ELR (cell line): Measurements from ENCODE around the gene USP13.
"Not testable (repeated sequence)": the region's sequence is repeated elsewhere in the genome, so short reads cannot be mapped to it uniquely, and the experiment has no call there.

Experiments used
- DNase-seq: peaks from one replicate; pipeline ENCODE4 v3.0.0-alpha.2; 2015; ENCODE audit warnings: low read depth

USP13 gene, protein sequence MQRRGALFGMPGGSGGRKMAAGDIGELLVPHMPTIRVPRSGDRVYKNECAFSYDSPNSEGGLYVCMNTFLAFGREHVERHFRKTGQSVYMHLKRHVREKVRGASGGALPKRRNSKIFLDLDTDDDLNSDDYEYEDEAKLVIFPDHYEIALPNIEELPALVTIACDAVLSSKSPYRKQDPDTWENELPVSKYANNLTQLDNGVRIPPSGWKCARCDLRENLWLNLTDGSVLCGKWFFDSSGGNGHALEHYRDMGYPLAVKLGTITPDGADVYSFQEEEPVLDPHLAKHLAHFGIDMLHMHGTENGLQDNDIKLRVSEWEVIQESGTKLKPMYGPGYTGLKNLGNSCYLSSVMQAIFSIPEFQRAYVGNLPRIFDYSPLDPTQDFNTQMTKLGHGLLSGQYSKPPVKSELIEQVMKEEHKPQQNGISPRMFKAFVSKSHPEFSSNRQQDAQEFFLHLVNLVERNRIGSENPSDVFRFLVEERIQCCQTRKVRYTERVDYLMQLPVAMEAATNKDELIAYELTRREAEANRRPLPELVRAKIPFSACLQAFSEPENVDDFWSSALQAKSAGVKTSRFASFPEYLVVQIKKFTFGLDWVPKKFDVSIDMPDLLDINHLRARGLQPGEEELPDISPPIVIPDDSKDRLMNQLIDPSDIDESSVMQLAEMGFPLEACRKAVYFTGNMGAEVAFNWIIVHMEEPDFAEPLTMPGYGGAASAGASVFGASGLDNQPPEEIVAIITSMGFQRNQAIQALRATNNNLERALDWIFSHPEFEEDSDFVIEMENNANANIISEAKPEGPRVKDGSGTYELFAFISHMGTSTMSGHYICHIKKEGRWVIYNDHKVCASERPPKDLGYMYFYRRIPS

DNA sequence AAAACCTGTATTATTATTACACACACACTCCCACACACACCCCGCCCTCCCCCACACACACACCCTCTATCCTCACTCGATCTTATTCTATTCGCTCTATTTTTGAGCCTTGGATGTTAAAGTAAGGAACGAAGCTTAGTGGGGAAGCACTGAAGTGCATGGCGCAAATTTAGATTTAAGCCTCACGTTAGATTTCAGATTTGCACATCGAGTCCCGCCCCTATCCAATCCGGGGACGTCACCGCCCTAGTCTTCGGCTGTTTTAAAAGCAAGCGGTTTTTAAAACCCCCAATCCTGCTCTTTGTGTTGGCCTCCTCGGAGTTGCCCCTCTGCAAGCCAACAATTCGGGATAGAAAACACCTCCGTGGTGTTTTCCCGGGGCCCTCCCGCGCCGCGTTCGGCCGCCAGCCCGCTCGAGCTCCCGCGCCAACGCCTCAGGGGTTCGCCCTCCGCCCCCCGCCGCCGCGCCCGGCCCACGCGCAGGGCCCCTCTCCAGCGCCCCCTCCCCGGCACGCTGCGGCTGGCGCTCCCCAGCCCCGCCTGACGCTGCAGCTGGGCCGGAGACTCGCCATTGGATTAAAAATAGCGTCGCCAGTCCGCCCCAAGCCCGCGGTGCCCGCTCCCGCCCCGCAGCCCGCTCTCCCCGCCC, at the start of gene USP13:
USP13 (plus strand) TSS at position 594 of the 649 bp plus-strand sequence. CDS start 186 bp downstream, outside the sequence.
- peak; percentile 87 for DNase-seq

- DNase-seq = no peak
These were observed 49.5 kb upstream of the USP13 start for GRCh38 chr3:179603321-179603720.

- DNase-seq = no peak
These were observed 49.0 kb upstream of the USP13 start for GRCh38 chr3:179603831-179604230.

GRCh38 chr3:179604321-179605078, 48.3 kb upstream of the USP13 start, which contains the start of the genes MRPL47 and NDUFB5:
TSS of gene MRPL47 (minus strand) at chr3:179604638. CDS start at chr3:179604624, 14 bp downstream.
TSS of gene NDUFB5 (plus strand) at chr3:179604794. CDS start at chr3:179604816, 22 bp downstream.
- peak; percentile 98 for DNase-seq

DNA sequence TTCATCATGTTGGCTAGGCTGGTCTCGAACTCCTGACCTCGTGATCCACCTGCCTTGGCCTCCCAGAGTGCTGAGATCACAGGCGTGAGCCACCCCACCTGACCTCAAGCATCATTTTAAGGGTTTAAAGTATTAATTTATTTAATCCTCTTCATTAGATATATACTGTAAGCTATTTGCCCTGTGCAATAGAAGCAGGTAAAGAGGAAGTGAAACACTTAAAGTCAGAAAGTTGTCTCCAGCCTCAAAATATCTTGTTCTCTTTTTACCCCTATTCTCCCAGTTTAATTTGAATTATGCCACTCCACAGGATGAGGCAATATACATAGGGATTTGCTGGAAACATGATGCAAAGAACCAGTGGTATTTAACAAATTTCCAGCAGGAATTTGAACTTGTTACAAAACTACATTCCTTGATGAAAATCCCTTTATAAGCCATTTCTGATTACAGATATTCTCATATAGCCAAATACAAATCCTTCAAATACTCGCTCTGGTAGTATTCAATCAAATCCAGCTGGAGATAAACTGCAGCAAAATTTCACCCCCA, 46.2 kb upstream of the USP13 start:
- DNase-seq = no peak

- no peak for DNase-seq
These were observed 43.7 kb upstream of the USP13 start for GRCh38 chr3:179608931-179609720.

GRCh38 chr3:179610066-179610465, 42.8 kb upstream of the USP13 start:
- DNase-seq = no peak

- peak; percentile 56 for DNase-seq
These were observed 39.0 kb upstream of the USP13 start for GRCh38 chr3:179613807-179614206.

GRCh38 chr3:179615458-179616173, 37.2 kb upstream of the USP13 start:
- no peak for DNase-seq

- DNase-seq = no peak
These were observed 30.8 kb upstream of the USP13 start for GRCh38 chr3:179622023-179622422.

DNA sequence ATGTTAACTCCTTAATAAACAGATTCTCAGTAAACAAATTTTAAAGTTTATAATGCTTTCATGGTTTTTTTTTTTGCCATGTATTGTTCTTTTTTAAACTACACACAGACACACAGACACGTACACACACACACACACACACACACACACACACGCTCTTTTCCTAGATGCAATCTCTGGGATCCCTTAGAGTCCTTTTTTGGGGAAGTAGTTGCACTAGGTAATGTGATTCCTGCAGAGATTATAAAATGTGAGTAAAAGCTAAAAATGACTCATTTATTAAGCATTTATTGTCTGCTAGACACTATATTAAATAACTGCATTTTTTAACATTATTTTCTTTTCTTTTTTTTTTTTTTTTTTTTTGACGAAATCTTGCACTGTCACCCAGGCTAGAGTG, 28.4 kb upstream of the USP13 start:
- DNase-seq = peak; percentile 10

GRCh38 chr3:179630753-179631451, 21.9 kb upstream of the USP13 start:
- no peak for DNase-seq

GRCh38 chr3:179640469-179640868, 12.4 kb upstream of the USP13 start:
- DNase-seq = no peak

GRCh38 chr3:179642871-179643270, 10.0 kb upstream of the USP13 start:
- no peak for DNase-seq

DNA sequence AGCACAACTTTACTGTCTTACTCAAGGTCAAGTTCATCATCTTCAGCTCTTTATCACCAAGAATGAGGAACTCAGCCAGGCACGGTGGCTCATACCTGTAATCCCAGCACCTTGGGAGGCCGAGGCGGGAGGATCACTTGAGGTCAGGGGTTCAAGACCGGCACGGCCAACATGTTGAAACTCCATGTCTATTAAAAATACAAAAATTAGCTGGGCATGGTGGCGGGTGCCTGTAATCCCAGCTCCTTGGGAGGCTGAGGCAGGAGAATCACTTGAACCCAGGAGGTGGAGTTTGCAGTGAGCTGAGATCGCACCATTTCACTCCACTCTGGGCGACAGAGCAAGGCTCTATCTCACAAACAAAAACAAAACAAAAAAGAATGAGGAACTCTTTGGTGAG, 9.0 kb upstream of the USP13 start:
- DNase-seq = not testable (repeated sequence)

DNA sequence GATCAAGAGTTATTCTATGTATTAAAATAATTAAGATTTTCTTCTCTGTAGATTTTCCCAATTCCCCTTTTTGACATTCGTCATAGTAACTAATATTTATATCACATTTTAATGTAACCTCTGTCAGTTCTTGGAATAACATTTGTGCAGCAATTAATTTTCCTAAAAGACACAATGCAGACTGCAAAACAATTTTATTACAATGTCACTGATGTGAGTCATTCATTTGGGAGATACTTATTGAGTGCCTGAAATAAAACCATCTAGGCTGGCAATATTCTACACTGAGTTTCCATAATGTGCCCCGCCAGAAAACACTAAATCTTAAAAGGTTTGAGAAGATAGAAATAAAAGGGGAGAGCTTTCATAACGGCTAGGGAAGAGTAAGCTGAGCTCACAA, 6.7 kb upstream of the USP13 start:
- no peak for DNase-seq

- DNase-seq = no peak
These were observed 973 bp upstream of the USP13 start for GRCh38 chr3:179651687-179652446.

DNA sequence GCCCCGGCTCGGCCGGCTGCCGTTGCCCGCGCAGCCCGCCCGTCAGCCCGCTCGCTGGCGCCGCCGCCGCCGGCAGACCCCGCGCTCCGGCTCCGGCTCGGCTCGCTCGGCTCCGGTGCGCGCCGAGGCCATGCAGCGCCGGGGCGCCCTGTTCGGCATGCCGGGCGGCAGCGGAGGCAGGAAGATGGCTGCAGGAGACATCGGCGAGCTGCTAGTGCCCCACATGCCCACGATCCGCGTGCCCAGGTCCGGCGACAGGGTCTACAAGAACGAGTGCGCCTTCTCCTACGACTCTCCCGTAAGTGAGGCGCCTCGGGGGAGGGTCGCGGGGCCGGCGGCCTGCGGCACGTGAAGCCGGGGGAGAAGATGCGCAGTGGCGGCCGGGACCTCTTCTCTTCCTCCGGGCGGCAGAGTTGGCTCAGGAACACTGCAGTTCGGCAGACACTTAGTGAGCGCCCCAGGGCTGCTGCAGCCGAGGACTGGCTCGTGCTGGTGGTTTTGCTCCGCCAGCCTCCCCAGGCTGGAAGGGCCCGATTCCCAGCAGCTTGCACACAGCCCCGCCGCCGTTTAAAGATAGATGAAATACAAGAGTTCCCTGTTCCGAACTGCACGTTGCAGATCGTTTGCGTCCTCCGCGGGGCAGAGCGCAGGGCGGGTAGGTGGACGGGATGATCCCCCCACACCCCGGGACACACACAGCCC, 407 bp downstream of the USP13 start:
- DNase-seq = peak; percentile 81
